Retina (tissue), 1 donor: ENCODE results near the gene DHCR7.

ENCODE experiments used
- DNase-seq: peaks from one replicate; pipeline ENCODE4 v3.0.0-alpha.2; 2016

The DHCR7 gene

GRCh38 chr11:71448257-71449171 is at the start of gene DHCR7:
TSS of gene DHCR7 (minus strand) at chr11:71448393. CDS start at chr11:71444952, 3,441 bp downstream.
- peak; percentile 95 for DNase-seq

DNA sequence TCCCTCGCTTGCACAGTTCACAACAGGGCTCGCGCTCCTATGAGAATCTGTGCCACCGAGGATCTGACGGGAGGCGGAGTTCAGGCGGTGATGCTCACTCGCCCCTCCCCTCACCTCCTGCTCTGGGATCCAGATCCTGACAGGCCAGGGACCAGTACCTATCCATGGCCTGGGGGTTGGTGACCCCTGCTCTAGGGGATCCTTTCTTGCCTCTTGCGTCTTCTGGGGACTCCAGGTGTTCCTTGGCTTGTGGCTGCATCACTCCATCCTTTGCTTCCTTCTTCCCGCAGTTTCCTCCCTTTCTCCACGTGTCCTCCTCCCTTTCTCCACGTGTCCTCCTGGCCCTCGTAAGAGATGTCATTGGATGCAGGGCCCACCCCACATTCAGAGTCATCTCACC is 48.2 kb upstream of the DHCR7 start:
- no peak for DNase-seq

DNA sequence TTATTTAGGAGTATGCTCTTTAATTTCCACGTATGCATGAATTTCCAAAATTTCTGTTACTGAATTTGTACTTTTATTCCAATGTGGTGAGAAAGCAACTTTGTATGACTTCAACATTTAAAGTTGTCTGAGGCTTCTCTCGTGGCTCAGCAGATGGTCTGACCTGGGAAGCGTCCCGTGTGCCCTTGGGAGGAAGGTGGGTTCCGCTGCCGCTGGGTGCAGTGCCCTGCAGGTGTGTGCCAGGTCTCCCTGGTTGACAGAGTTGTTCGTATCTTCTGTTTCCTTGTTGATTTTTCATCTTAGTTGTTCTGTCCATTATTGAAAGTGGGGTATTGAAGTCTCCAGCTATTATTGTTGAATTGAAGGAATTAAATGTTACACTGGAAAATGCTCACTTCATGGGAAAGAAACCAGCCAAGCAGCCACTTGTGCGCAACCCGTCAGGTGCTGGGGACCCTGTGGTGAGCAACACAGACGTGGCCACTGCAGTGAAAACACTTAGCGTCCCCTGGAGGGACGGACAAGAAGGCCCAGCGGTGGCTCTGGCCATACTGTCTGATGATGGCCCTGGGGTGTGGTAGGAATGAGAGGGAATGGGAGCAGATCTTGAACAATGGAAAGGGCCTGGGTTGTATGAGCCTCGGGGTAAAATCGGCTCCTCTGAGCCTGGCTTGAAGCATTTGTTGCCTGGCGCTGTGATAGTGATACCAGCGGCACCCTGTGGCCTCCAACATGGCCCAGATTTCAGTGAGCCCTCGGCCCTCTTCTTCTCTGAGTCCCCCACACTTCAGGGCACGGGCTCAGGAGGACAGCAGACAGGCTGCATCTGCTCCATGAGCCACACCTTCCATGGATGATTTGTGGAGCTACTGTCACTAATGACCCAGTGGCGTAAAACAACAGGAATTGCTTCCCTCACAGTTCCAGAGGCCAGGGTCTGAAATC is 47.4 kb upstream of the DHCR7 start:
- no peak for DNase-seq

- no peak for DNase-seq
Observed at GRCh38 chr11:71491940-71492339, 43.7 kb upstream of the DHCR7 start.

DNA sequence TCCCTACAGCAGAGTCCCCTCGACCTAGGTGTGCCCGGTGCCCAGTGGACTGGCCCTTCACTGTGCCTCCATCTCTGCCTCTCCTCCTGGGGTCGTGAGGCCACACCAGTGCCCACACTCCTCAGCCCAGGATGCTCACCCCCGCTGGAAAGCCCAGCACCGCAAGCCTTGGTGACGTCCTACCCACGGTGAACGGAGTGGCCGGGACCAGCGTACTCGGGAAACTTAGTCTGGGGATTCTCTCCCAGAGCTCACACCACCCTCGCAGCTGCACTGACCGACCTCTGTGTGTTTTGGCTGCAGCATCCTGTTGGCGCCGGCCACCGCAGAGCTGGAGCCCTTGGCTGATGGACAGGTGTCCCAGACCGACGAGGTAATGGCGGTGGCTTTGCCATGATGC is 43.3 kb upstream of the DHCR7 start:
- DNase-seq: no peak

- no peak for DNase-seq
Observed at GRCh38 chr11:71490731-71491390, 42.7 kb upstream of the DHCR7 start.

DNA sequence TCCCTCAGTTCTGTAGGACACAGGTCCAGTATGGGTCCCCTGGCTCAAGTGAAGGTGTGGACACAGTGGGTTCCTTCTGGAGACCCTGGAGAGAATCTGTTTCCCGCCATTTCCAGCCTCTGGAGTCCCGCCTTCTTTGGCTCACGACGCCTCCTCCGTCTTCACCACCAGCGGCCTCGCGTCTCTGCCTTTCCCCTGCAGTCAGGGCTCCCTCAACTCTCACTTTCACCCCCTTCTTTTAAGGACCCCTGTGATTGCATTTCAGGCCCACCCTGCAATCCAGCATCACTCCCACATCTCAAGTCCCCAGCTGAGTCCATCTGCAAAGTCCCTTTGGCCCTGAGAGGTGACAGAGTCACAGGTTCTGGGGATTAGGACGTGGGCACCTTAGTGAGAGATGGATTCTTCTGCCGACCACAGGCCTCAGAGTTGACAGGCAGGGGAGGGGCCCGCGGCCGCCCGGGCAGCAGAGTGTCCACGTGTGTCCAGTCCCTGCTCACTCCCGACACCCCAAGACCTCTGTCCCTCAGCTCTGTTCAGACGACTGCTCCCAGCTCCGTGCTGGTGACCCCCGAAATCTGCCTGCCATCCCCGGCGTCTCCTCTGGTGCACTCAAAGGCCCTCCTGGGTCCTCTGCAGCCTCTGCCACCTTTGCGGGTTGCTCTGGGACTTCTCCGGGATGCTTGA is 42.0 kb upstream of the DHCR7 start:
- no peak for DNase-seq

DNA sequence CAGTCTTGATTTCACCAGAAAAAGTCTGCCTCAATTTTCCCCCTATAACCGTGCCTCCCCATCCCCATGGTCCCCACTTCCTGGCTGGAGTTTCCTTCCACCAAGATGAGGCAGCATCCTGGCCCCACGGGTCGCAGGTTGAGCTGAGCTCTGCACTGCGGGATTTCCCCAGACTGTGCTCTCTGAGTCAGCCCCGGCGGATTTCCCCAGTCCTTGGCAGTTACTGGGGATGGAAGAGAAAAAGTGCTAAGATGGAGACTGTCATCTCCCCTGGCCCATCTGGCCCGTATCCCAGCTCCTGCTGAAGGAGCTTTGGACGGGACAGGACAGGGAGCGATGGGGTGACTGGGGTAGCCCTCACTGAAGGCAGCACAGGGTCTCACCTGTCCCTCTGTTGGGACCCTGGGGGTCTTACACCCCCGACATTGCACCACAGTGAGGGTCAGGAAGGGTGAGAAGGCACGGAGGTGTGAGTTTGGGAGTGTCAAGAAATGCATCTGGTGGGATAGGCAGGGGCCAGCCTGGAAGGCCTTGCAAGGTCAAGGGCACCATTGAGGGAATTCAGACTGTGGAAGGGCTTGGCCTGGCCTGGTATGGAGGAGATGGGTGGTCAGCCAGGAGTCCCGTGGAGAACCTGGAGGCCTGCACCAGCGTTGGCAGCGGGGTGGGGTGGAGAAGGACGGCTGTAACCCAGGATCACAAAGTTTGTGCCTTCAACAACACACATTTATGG is 41.3 kb upstream of the DHCR7 start:
- no peak for DNase-seq

DNA sequence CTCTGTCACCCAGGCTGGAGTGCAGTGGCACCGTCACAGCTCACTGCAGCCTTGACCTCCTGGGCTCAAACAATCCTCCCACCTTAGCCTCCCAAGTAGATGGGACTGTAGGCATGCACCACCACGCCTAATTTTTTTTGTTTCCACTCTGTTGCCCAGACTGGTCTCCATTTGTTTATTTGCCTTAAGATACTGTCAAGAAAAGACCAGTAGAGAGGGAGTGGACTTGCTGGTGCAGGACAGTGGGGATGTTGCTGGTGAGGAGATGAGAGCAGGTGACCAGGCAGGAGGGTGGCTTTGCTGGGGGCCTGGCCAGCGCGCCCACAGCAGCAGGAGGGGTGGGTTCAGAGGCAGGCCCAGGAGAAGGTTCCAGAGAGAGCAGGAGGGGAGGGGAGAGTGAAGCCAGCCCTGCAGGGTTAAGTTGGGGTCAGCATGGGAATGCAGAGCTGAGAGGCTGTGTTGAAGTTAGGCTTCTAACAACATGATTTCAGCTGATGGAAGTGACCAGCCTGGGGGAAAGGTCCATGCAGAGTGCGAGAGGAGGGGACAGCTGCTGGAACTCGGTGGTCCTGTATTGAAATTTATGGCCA is 40.6 kb upstream of the DHCR7 start:
- DNase-seq: no peak

DNA sequence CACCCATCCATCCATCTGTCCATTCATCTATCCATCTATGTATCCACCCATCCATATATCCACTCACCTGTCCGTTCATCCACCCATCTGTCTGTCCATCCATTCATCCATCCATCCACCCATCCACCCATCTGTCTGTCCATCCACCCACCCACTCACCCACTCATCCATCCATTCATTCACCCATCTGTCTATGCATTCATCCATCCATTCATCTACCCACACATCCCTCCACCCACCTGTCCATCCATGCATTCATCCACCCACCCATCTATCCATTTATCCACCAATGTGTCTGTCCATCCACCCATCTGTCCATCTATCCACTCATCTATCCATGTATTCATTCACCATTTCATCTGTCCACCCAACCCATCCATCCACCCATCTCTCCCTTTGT is 38.1 kb upstream of the DHCR7 start:
- DNase-seq: no peak

DNA sequence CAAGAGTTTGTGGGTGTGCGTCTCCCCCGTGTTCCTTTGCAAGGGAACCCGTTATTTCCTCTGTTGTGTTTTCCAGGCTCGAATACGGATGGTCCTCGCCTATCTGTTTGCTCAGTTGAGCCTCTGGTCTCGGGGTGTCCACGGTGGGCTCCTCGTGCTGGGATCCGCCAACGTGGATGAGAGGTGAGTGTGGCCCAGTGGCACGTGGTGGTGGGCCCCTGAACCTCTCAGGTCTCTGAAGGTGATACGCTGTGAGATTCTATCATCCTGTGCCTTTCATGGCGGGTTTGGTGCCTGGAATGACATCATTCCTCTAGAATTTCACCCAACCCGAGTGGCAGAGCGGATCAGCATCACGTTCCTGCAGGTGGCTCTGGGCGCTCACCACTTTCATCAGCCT is 37.3 kb upstream of the DHCR7 start:
- no peak for DNase-seq

DNA sequence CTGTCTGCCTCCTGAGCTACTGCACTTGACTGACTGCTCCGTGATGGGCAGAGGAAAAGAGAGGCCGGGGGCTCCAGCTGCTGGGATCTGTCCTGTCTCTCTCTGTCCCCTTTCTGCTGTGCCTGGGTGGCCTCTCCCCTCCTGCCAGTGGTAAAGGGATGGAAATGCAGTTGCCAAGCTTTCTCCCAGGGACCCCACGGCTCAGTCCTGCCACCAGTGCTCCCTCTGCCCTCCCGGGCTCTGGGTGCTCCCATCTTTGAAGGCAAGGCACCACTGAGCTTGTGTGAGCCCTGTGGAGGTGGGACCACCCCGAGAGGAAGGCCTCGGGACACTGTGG is 36.8 kb upstream of the DHCR7 start:
- DNase-seq: no peak

DNA sequence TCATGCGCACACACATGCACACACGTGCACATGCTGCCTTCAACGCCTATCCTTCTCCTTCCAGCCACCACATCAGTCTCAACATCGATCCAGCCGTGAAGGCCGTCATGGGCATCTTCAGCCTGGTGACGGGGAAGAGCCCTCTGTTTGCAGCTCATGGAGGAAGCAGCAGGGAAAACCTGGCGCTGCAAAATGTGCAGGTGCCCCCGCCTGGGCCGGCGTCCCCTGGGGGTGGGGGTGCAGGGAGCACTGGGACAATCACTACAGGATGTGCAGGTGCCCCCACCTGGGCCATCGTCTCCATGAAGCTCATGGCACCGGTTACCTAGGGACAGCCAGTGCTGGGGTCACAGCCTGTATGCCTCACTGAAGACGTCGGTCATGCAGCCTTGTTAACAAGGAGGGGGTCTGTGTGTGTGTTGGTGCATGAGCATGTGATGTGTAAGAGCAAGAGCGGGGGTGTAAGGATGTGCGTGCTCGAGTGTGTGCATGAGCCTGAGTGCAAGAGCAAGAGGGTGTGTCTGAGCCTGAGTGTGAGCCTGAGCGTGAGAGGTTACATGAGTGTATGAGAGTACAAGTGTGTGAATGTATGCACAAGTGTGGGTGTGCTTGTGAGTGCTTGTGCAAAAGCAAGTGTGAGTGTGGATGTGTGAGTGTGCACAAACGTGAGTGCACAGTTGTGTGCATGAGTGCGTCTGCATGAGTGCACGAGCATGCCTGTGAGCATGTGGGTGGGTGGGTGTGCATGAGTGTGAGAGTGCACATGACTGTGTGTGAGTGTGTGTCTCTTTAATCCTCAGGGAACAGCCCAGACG is 36.3 kb upstream of the DHCR7 start:
- no peak for DNase-seq

- DNase-seq: no peak
Observed at GRCh38 chr11:71483692-71484091, 35.5 kb upstream of the DHCR7 start.

DNA sequence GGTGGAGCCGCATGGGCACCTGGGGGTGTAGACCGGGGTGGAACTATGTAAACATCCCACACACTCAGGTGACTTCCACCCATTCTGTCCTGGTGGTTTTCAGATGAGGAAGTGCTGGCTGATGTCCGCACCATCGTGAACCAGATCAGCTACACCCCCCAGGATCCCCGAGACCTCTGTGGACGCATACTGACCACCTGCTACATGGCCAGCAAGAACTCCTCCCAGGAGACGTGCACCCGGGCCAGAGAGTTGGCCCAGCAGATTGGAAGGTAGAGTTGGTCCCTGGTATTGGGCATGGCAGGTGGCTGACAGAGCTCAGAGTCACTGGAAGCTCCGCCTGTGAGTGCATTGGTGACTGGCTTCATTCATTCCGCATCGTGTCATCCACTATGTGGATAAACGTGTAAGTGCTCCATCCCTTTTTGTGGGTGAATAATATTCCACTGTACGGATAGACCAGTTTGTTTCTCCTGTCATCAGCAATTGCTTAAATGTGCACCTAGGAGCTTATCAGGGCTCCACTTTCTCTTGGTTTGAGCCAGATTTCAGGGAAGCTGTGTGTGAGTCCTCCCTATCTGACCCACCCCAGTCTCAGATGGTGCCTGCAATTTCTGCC is 34.7 kb upstream of the DHCR7 start:
- DNase-seq: no peak

GRCh38 chr11:71482216-71482615 is 34.0 kb upstream of the DHCR7 start:
- DNase-seq: no peak

DNA sequence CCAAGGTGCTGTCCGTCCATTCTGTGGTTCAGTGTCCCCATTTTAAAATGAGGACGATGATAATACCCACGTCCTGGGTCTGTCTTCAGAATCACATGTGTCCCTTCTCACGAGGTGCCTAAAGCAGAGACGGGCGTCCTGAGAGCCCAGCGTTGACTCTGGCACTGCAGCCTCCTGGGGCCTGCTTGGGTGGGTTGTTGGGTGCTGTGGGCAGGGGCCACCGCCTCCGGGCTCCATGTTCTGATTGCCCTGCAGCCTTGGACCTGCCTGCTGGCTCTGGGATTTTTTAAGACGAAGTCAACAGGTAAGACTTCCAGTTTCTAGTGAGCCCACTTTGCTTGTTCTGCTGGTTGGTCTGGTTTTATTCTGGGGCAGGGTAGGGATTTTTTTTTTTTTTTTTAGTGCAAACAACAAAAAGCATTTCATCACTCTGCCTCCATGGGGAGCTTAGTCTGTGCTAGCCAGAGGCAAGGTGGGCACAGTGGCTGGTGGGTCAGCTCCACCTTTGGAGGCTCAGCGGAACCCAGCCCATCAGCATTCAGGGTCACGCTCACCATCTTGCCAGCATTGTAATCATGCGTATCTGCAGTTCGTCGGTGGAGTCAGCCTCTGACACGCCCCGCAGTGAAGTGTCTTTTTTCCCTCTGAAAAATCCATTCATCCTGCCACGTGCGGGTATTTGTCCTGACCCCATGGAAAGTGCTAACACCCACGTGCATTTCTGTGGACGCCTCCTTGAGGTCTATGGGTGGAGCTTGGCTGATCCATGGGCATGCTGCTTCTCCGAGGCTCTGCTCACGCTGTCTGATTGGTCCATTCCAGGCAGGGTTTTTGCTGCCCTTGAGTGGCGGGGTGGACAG is 33.1 kb upstream of the DHCR7 start:
- DNase-seq: no peak

DNA sequence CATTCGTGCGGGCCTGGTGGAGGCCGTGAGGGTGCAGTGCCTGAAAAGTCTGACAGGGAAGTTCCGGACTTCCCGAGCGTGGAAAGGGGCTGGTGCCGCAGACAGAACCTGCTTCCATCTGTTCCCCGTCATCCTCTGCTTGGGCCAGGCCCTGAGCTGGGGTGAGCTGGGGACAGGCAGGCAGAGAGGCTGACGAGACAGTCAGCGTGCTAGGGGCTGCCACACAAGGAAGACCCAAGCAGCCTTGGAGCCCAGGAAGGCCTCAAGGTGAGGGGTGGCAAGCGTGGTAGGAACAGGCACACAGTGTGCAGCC is 30.3 kb upstream of the DHCR7 start:
- no peak for DNase-seq
